Progenitor cell of endocrine pancreas (in vitro differentiated cells): ENCODE measurements around the gene TRHDE. TPM values are rescaled to one million over a fixed set of nuclear protein-coding genes. Genes with fewer than 3 reads are reported as not detected.

Experiments used
- DNase-seq: peaks from one replicate; pipeline ENCODE4 v3.0.0; 2021; ENCODE audit warnings: low spot score; ENCODE audit not compliant: unreplicated experiment
- H3K27ac Mint-ChIP-seq: 2 replicates; pipeline ENCODE4 v1.8.0; 2021; ENCODE audit warnings: mild to moderate bottlenecking, moderate library complexity, mixed read lengths
- H3K27me3 Mint-ChIP-seq: 2 replicates; pipeline ENCODE4 v1.8.0; 2021; ENCODE audit warnings: mixed read lengths
- H3K36me3 Mint-ChIP-seq: 2 replicates; pipeline ENCODE4 v1.8.0; 2022; ENCODE audit warnings: mixed read lengths; ENCODE audit not compliant: insufficient read depth
- H3K4me1 Mint-ChIP-seq: 2 replicates; pipeline ENCODE4 v1.8.0; 2021; ENCODE audit warnings: low read depth, mixed read lengths
- H3K4me3 Mint-ChIP-seq: 2 replicates; pipeline ENCODE4 v1.8.0; 2021; ENCODE audit warnings: low read depth, mild to moderate bottlenecking, moderate library complexity, mixed read lengths
- H3K9me3 Mint-ChIP-seq: 2 replicates; pipeline ENCODE4 v1.8.0; 2021; ENCODE audit warnings: low read depth, mixed read lengths
- CTCF ChIP-seq: fragments of 200-600 bp; sonication (generic); IDR thresholded peaks from one replicate; pipeline ENCODE4 v1.5.0; 2021; ENCODE audit warnings: antibody characterized with exemption, mild to moderate bottlenecking; ENCODE audit not compliant: unreplicated experiment
- total RNA-seq: library from RNA; stranded (reverse); gene quantifications from 2 replicates; pipeline ENCODE4 v1.2.1, GENCODE V29; 2021

Gene TRHDE
- total RNA-seq, 1 donor from 2014 or later: 2.7 TPM

- Mint-ChIP-seq H3K27me3 (no peaks in the 10 kb centered on the region), H3K4me3 (no peak overlapping the region), H3K9me3 (peaks cover under 1% of the 10 kb centered on the region), H3K36me3 (no peaks in the 10 kb centered on the region), H3K4me1 (peaks cover 2% of the 10 kb centered on the region), H3K27ac (no peak overlapping the region)
- DNase-seq: no peak
- no peak for TF ChIP-seq CTCF
These were observed 340.0 kb downstream of the TRHDE start for GRCh38 chr12:72612171-72612570.

GRCh38 chr12:72618764-72619163 lies 346.6 kb downstream of the TRHDE start:
- Mint-ChIP-seq H3K9me3 (no peaks in the 10 kb centered on the region), H3K27ac (no peak overlapping the region), H3K27me3 (no peaks in the 10 kb centered on the region), H3K4me3 (no peak overlapping the region), H3K36me3 (no peaks in the 10 kb centered on the region), H3K4me1 (peaks cover 11% of the 10 kb centered on the region)
- no peak for TF ChIP-seq CTCF
- no peak for DNase-seq

- no peak for DNase-seq
- no peaks in the 10 kb centered on the region for H3K36me3 Mint-ChIP-seq
- no peak overlapping the region for H3K4me3 Mint-ChIP-seq
- no peaks in the 10 kb centered on the region for H3K27me3 Mint-ChIP-seq
- H3K27ac Mint-ChIP-seq: no peak overlapping the region
- TF ChIP-seq CTCF: no peak
- H3K9me3 Mint-ChIP-seq: no peaks in the 10 kb centered on the region
- H3K4me1 Mint-ChIP-seq: peaks cover 17% of the 10 kb centered on the region
These were observed 350.4 kb downstream of the TRHDE start for GRCh38 chr12:72622556-72622955.

- H3K4me1 Mint-ChIP-seq: no peaks in the 10 kb centered on the region
- TF ChIP-seq CTCF: no peak
- no peak for DNase-seq
- H3K4me3 Mint-ChIP-seq: no peak overlapping the region
- H3K36me3 Mint-ChIP-seq: no peaks in the 10 kb centered on the region
- H3K27me3 Mint-ChIP-seq: no peaks in the 10 kb centered on the region
- H3K9me3 Mint-ChIP-seq: no peaks in the 10 kb centered on the region
- H3K27ac Mint-ChIP-seq: no peak overlapping the region
These were observed 359.9 kb downstream of the TRHDE start for GRCh38 chr12:72631926-72632685.

- Mint-ChIP-seq H3K27ac (no peak overlapping the region), H3K4me1 (no peaks in the 10 kb centered on the region), H3K27me3 (no peaks in the 10 kb centered on the region), H3K4me3 (no peak overlapping the region), H3K36me3 (no peaks in the 10 kb centered on the region), H3K9me3 (peaks cover 5% of the 10 kb centered on the region)
- TF ChIP-seq CTCF: no peak
- DNase-seq: no peak
These were observed 370.5 kb downstream of the TRHDE start for GRCh38 chr12:72642706-72643105.
